ENCODE results near the gene RBFOX2.

DNA sequence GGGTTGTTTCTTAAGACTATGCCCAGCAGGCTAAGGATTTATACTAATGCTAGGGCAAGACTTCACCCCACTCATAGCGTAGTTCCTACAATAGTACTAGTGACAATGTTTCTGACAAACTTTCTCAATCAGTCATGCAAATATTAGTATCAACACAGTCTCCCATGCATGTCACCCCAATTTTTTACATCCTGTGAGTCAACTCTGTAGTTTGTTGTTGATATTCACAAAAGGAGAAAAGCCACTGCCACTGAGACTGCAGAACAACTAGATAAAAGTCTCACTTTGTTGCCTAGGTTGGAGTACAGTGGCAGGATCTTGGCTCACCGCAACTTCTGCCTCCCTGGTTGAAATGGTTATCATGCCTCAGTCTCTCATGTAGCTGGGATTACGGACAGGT, 155.2 kb downstream of the RBFOX2 start:
- TF ChIP-seq, protein P1, sequence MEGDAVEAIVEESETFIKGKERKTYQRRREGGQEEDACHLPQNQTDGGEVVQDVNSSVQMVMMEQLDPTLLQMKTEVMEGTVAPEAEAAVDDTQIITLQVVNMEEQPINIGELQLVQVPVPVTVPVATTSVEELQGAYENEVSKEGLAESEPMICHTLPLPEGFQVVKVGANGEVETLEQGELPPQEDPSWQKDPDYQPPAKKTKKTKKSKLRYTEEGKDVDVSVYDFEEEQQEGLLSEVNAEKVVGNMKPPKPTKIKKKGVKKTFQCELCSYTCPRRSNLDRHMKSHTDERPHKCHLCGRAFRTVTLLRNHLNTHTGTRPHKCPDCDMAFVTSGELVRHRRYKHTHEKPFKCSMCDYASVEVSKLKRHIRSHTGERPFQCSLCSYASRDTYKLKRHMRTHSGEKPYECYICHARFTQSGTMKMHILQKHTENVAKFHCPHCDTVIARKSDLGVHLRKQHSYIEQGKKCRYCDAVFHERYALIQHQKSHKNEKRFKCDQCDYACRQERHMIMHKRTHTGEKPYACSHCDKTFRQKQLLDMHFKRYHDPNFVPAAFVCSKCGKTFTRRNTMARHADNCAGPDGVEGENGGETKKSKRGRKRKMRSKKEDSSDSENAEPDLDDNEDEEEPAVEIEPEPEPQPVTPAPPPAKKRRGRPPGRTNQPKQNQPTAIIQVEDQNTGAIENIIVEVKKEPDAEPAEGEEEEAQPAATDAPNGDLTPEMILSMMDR (IDR thresholded peaks at IDR 0.05; ENCODE audit: low read depth, low read length), result no peak
- no peak for TF ChIP-seq EZH2phosphoT487 (IDR thresholded peaks at IDR 0.05; ENCODE audit: low read depth)

Measured in OCI-LY3 (cell line).